Measurements from ENCODE around the gene CTNNA2.
"Not testable (repeated sequence)": the region's sequence is repeated elsewhere in the genome, so short reads cannot be mapped to it uniquely, and the experiment has no call there.

Gene CTNNA2

DNA sequence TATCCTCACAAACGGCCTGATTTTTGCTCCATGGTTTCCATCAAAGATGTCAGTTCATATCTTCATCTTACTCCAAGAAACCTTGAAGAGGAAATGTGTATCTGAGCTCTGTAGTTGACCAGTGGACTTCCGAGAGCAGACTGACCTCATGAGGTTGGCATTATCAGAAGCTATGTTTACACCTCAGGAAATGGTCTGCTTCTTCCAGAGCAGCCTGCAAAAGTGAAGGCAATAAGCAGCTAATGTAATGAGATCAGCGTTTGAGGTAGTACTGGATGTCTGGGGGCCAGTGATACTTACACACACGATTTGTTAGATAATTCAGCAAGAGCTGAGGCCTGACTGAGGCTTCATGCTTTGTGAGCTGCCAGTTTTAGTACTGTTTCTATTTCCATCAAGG lies 602.0 kb downstream of the CTNNA2 start:
- Mint-ChIP-seq H3K9me3 (peaks cover 12% of the 10 kb centered on the region), H3K4me3 (no peak overlapping the region), H3K36me3 (no peaks in the 10 kb centered on the region), H3K27me3 (no peaks in the 10 kb centered on the region), H3K27ac (no peak overlapping the region), H3K4me1 (no peaks in the 10 kb centered on the region)
- no peak for ATAC-seq

DNA sequence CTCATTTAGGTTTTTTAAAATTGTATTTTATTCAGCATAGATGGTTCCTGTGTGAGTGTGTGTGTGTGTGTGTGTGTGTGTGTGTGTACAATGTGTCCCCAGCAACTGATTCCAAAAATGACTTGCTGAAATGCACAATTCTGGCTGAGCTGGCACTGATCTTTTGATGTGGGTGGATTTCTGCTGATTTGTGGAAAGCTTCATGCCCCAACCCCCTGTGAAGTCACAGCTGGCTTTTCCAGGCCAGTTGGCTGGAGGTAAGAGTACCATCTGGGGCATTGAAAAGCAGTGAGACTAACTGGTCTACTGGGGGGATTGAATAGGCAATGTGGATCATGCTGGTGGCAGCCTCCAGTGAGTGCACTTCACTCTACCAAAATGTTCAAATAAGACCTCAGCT lies 604.5 kb downstream of the CTNNA2 start:
- Mint-ChIP-seq H3K9me3 (peaks cover 8% of the 10 kb centered on the region), H3K36me3 (no peaks in the 10 kb centered on the region), H3K4me1 (no peaks in the 10 kb centered on the region), H3K27ac (no peak overlapping the region), H3K4me3 (no peak overlapping the region), H3K27me3 (no peaks in the 10 kb centered on the region)
- no peak for ATAC-seq

DNA sequence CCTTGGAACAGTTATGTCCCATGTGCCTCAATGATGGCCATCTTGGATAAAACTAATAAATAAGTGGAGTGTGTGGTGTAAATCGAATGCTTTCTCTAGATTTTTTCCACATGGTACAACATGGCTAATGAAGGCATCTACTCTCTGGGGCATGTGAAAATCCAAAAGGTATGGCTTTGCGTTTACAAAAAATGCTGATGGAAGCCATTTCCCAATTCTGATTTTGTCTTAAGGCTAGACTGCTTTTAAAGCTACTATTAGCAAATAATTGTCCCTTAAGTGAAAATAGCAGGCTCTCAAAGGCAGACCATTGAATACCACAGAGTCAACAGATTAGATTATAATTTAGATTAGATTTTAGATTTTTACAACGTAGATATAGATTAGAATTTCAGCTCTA lies 608.0 kb downstream of the CTNNA2 start:
- Mint-ChIP-seq H3K27me3 (no peaks in the 10 kb centered on the region), H3K4me1 (no peaks in the 10 kb centered on the region), H3K4me3 (no peak overlapping the region), H3K27ac (no peak overlapping the region), H3K9me3 (peaks cover 6% of the 10 kb centered on the region), H3K36me3 (no peaks in the 10 kb centered on the region)
- no peak for ATAC-seq

DNA sequence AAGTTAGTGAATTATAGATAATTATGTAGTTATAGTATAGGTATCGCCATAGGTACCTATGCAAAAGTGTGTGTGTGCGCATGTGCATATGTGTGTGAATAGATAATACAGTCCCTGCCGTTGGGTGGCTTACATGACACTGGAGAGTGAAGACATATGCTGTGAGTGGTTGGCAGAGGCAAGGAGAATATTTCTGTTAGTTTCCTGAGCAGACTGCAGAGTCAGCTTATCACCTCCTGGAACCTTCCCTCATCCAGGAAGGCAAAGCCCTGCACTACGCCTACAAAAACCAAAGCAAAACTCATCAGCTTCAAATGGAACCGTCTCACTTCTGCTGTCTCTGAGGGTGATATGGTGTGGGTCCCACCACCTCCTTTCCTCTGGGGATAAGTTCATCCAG lies 609.8 kb downstream of the CTNNA2 start:
- ATAC-seq: no peak
- no peaks in the 10 kb centered on the region for H3K27me3 Mint-ChIP-seq
- H3K4me1 Mint-ChIP-seq: no peaks in the 10 kb centered on the region
- no peaks in the 10 kb centered on the region for H3K36me3 Mint-ChIP-seq
- H3K9me3 Mint-ChIP-seq: peaks cover 9% of the 10 kb centered on the region
- H3K4me3 Mint-ChIP-seq: no peak overlapping the region
- H3K27ac Mint-ChIP-seq: no peak overlapping the region

DNA sequence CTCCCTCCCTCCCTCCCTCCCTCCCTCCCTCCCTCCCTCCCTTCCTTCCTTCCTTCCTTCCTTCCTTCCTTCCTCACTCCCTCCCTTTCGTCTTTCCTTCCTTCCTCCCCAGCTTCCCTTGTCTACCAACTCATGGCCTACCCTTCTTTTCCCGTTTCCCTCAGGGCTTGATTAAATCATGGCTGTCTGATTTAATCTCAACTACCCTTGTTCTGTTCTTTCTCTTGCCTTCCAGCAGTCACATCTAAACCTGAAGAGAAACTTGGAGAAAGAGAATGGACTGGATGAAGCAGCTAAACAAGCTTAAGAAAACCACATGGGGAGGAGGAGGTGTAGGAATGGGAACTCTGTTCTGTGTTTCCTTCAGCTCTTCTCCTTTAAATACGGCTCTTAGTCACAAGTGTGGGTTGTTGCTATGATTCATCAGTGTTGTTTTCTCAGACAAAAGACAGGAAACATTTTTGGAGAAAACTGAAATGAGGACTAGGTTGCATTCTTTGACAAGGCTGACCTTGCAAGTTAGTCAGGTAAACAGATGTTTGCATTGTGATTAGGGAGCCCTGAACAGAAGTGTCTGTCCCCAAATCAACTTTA lies 613.8 kb downstream of the CTNNA2 start:
- H3K36me3 Mint-ChIP-seq: no peaks in the 10 kb centered on the region
- ATAC-seq: no peak
- H3K4me3 Mint-ChIP-seq: no peak overlapping the region
- H3K4me1 Mint-ChIP-seq: no peaks in the 10 kb centered on the region
- no peaks in the 10 kb centered on the region for H3K27me3 Mint-ChIP-seq
- H3K27ac Mint-ChIP-seq: no peak overlapping the region
- H3K9me3 Mint-ChIP-seq: peaks cover 6% of the 10 kb centered on the region

DNA sequence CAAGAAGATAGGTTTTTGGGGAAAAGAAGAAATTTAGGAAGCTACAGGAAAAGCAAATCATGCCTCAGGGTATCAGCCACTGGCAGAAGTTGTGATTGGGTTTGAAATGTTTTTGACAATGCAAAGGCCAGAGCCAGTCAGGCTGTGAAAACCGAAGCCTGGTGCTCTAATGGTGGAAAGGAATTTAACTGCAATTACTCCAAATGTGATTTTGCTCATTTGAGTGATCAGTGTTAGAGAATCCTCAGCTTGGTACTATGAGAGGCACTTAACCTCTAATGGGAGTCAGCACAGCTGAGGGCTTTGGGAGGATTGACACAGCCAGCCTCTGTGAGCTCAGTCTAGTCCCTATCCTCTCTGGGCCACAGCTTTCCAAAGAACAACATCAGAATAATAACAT lies 615.2 kb downstream of the CTNNA2 start:
- no peaks in the 10 kb centered on the region for H3K36me3 Mint-ChIP-seq
- peaks cover 8% of the 10 kb centered on the region for H3K9me3 Mint-ChIP-seq
- no peak overlapping the region for H3K27ac Mint-ChIP-seq
- no peak overlapping the region for H3K4me3 Mint-ChIP-seq
- no peak for ATAC-seq
- H3K27me3 Mint-ChIP-seq: no peaks in the 10 kb centered on the region
- no peaks in the 10 kb centered on the region for H3K4me1 Mint-ChIP-seq

DNA sequence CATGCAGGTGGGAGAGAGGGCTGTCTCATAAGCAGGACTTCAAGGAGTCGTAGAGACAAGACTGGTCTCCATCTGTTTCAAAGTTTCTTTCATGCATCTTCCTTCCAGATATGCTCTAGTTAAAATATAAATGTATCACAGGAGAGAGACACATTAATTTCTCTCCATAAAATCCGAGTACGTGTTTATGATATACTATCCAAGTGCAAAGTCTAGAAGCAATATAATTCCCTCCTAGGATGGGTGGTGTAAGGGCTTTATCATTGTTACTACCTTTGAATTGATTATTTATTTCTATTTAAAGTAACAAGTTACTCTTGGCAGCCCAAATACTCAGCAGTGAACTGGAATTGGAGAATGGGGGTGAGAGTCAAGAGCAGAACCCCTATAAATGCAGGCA lies 619.4 kb downstream of the CTNNA2 start:
- Mint-ChIP-seq H3K27ac (no peak overlapping the region), H3K36me3 (no peaks in the 10 kb centered on the region), H3K4me1 (no peaks in the 10 kb centered on the region), H3K4me3 (no peak overlapping the region), H3K27me3 (no peaks in the 10 kb centered on the region), H3K9me3 (peaks cover 9% of the 10 kb centered on the region)
- no peak for ATAC-seq

DNA sequence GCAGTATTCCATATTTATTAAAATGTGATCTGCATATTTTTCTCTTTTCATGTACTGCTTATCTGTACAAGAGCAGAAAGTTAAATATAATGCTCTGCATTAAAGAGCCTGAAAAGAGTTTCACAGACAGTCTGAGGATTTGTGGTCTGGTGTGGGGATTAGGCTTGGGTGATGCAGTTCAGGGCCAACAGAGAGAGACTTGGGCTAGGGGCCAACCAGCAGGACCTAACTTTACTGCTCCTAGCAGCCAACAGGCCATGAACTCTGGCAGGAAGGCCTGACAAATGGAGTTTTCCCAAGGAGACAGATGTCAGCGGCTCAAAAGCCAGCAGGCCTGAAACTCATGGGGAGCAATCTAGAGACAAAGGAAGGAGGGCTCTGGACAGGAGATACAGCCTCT lies 622.1 kb downstream of the CTNNA2 start:
- Mint-ChIP-seq H3K27me3 (no peaks in the 10 kb centered on the region), H3K9me3 (peaks cover 9% of the 10 kb centered on the region), H3K4me1 (no peaks in the 10 kb centered on the region), H3K4me3 (no peak overlapping the region), H3K36me3 (no peaks in the 10 kb centered on the region), H3K27ac (no peak overlapping the region)
- ATAC-seq: no peak

DNA sequence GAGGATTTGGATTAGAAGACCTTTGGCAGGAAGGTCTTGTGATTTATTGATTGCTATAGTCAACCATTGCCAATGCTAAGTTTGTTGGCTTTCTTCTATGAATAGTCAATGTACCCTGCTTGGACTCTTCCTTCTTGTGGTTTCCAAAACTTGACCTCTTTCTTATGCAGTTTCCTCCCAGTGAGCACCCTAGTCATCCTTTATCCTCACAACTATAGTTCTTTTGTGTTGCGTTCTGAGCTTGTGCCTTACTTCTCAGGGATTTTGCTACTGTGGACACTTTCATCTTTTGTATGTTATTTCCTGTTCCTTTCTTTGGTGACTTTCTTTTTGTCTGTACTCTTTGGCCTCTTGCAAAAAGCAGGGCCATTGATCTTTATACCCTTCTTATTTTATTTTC lies 623.5 kb downstream of the CTNNA2 start:
- Mint-ChIP-seq H3K4me3 (no peak overlapping the region), H3K27me3 (no peaks in the 10 kb centered on the region), H3K36me3 (no peaks in the 10 kb centered on the region), H3K9me3 (peaks cover 9% of the 10 kb centered on the region), H3K4me1 (no peaks in the 10 kb centered on the region), H3K27ac (no peak overlapping the region)
- no peak for ATAC-seq

DNA sequence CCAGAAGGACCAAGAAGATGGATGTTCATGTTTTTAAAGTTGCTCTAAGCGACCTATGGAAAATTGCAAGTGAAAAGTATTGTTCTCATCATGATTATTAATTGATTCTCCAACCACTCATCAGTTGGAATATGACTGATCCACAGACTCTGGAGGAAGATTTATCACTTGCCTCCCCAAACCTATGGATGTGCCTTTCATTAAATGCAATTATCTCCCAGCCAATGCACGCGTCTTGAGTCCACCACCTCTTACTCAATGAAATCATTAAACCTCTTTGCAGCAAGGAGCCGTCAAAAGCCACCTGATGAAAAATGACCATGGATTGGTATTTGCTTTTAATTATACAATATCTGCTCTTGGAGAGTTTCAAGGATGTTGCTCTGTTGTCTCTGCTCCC lies 626.1 kb downstream of the CTNNA2 start:
- H3K4me1 Mint-ChIP-seq: no peaks in the 10 kb centered on the region
- H3K27ac Mint-ChIP-seq: no peak overlapping the region
- no peaks in the 10 kb centered on the region for H3K36me3 Mint-ChIP-seq
- no peaks in the 10 kb centered on the region for H3K27me3 Mint-ChIP-seq
- H3K9me3 Mint-ChIP-seq: peaks cover 9% of the 10 kb centered on the region
- H3K4me3 Mint-ChIP-seq: no peak overlapping the region
- no peak for ATAC-seq

DNA sequence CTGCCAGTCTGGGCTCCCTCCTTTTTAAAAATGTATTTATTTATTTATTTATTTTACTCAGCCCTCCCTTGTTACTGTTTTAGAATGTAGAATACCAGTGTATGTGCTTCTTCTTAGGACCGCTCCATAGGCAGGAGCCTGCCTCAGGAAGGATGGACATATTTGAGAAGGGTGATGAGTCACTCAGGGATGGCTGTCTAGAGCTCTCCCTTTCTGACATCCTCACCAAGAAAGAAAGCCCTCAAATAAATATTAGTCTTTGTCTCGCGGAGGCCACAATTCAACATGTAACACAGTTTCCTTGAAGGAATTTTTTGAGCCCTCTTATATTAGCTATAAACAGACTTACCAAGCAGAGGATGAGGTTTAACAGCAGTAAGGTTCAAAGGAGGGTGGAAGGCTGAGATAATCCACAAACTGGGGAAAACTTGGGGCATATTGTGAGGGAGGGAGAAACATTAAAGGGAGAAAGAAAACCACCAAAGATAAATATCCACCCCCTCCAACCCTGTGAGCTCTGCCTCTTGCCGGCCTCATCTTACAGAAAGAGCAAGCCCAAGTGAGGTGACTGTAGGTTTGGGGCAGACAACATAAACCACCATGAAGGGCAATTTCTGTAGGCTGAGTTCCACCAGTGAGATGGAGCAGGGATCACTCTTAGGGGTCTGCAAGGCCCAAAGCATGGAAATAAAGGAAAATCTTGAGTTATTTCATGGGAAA lies 628.3 kb downstream of the CTNNA2 start:
- Mint-ChIP-seq H3K27me3 (no peaks in the 10 kb centered on the region), H3K27ac (no peak overlapping the region), H3K4me1 (no peaks in the 10 kb centered on the region), H3K4me3 (no peak overlapping the region), H3K36me3 (no peaks in the 10 kb centered on the region), H3K9me3 (peaks cover 7% of the 10 kb centered on the region)
- ATAC-seq: no peak

DNA sequence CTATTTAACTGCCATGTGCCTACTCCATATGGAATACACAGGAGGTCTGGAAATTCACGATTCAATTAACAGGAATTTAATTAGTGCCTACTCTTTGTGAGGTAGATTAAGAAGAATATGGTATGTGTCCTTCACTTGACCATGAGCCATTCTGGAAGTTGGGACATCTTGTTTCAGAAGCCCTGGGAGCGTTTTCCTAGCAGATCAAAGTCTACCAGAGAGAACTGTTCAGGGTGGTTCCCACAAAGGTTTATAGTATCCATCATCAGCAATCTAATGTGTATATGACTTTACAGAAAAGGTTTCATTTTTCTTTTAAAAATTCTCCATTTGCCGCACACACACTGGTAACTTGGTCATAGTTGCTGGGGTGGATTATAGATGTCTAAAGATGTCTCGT lies 632.6 kb downstream of the CTNNA2 start:
- H3K4me3 Mint-ChIP-seq: no peak overlapping the region

DNA sequence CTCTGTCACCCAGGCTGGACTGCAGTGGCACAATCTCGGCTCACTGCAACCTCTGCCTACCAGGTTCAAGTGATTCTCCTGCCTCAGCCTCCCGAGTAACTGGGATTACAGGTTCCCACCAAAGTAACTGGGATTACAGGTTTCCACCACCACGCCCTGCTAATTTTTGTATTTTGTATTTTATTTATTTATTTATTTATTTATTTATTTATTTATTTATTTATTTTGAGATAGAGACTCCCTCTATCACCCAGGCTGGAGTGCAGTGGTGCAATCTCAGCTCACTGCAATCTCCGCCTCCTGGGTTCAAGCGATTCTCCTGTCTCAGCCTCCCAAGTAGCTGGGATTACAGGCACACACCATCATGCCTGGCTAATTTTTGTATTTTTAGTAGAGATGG lies 633.9 kb downstream of the CTNNA2 start:
- H3K4me1 Mint-ChIP-seq, H3K27ac Mint-ChIP-seq, H3K36me3 Mint-ChIP-seq, H3K27me3 Mint-ChIP-seq, H3K9me3 Mint-ChIP-seq, ATAC-seq, H3K4me3 Mint-ChIP-seq: not testable (repeated sequence)

More for the DNA sequence above, 632.6 kb downstream of the CTNNA2 start:
- no peak overlapping the region for H3K27ac Mint-ChIP-seq
- ATAC-seq: no peak
- H3K27me3 Mint-ChIP-seq: no peaks in the 10 kb centered on the region
- no peaks in the 10 kb centered on the region for H3K36me3 Mint-ChIP-seq
- no peaks in the 10 kb centered on the region for H3K4me1 Mint-ChIP-seq
- peaks cover 6% of the 10 kb centered on the region for H3K9me3 Mint-ChIP-seq

DNA sequence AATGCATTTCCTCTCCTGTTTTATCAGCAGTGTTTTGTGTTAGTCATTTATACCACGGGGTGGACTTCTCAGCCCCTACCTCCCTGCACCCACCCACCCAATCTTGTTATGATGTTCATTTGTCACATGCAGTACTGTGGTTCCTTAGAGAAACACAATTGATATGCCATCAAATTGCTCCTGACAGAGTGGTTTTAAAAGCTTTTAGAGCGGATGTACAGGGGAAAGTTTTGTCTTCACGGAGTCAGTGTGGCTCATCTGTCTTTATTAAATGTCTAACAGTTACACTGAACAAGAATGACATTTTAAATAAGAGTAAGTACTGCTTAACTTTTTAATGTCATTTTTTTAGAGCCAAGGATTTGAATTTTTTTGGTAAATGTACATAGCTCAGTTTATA lies 634.8 kb downstream of the CTNNA2 start:
- Mint-ChIP-seq H3K27ac (no peak overlapping the region), H3K4me3 (no peak overlapping the region), H3K27me3 (no peaks in the 10 kb centered on the region), H3K4me1 (no peaks in the 10 kb centered on the region), H3K36me3 (no peaks in the 10 kb centered on the region), H3K9me3 (peaks cover 3% of the 10 kb centered on the region)
- ATAC-seq: no peak

DNA sequence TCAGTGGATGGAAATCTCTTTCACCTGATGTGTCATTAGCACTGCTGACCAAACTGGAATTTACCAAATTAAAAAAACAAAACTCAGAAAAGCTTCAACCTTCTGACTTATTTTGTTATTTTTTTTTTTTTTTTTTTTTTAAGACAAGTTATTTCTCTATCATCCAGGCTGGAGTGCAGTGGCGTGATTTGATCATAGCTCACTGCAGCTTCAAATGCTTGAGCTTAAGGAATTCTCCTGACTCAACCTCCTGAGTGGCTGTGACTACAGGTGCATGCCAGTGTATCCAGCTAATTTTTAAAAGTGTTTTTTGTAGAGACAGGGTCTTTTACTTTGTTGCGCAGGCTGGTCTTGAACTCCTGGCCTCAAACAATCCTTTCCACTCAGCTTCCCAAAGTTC lies 636.1 kb downstream of the CTNNA2 start:
- Mint-ChIP-seq H3K4me3 (no peak overlapping the region), H3K27me3 (no peaks in the 10 kb centered on the region), H3K27ac (no peak overlapping the region), H3K36me3 (no peaks in the 10 kb centered on the region), H3K4me1 (no peaks in the 10 kb centered on the region), H3K9me3 (peaks cover 3% of the 10 kb centered on the region)
- ATAC-seq: no peak

DNA sequence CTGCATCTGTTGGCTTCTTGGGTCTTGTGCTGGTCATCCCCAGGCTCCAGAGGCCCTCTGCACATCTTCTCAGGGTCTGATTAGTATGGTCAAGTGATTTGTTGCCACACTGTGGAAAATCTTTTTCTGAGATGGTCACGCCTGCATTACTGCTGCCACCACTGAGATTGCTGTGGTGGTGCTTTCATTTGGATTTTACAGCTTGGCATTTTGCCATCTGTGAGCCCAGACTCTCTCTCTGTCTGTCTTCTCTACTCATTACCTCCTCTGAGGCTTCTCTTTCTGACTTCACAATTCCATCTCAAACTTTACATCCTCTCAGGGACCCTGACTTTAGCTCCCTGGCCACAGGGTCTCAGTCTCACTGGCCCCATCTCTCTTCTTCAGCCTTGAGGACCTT lies 637.1 kb downstream of the CTNNA2 start:
- no peaks in the 10 kb centered on the region for H3K27me3 Mint-ChIP-seq
- no peak overlapping the region for H3K4me3 Mint-ChIP-seq
- no peaks in the 10 kb centered on the region for H3K4me1 Mint-ChIP-seq
- ATAC-seq: no peak
- peaks cover 3% of the 10 kb centered on the region for H3K9me3 Mint-ChIP-seq
- H3K36me3 Mint-ChIP-seq: no peaks in the 10 kb centered on the region
- H3K27ac Mint-ChIP-seq: no peak overlapping the region

Measured in stimulated activated memory B cell treated with anti-CD40 and anti-IgM and Interleukin-4, amounts not matched to agents 10 μg/mL and 1 μg/mL and 100 μg/mL, for 72 hours (primary cell).